Adrenal gland (tissue), 12 donors: Measurements from ENCODE around the gene LRCH4. TPM values are rescaled to one million over a fixed set of nuclear protein-coding genes. Genes with fewer than 3 reads are reported as not detected.
A peak's percentile ranks its signal among the peaks of the same experiment; 100 is the strongest.

Experiments used
- DNase-seq, 7 donors: peaks; one replicate each; pipeline ENCODE4 v3.0.0-alpha.2; 2019 to 2020
- H3K27ac ChIP-seq, 5 donors: fragments of 200-600 bp; sonication (generic) in 4 of 5; 1 replicate in 3 of 5; 2 replicates in 2 of 5; pipeline versions ENCODE4 v1.5.1 to v1.8.0; 2016 to 2020; ENCODE audit warnings: mild to moderate bottlenecking in 1 of 5
- H3K27me3 ChIP-seq: fragments of 200-600 bp; 2 replicates; pipeline ENCODE4 v1.8.0; 2021
- H3K36me3 ChIP-seq, 2 donors: fragments of 200-600 bp; replicated peaks in 1 of 2; 1 replicate in 1 of 2; 2 replicates in 1 of 2; pipeline versions ENCODE4 v1.5.1 to v1.8.0; 2018 to 2022
- H3K4me1 ChIP-seq, 2 donors: fragments of 200-600 bp; replicated peaks in 1 of 2; 1 replicate in 1 of 2; 2 replicates in 1 of 2; pipeline versions ENCODE4 v1.5.1 to v1.8.0; 2018 to 2021
- H3K4me3 ChIP-seq, 4 donors: fragments of 200-600 bp; sonication (generic) in 3 of 4; one replicate each; pipeline ENCODE4 v1.5.1; 2016 to 2018
- H3K9me3 ChIP-seq, 3 donors: fragments of 200-600 bp; sonication (generic) in 1 of 3; replicated peaks in 1 of 3; 1 replicate in 2 of 3; 2 replicates in 1 of 3; pipeline versions ENCODE4 v1.5.1 to v1.8.0; 2016 to 2021
- POLR2A ChIP-seq, 2 donors: fragments of 450-650 bp; IDR thresholded peaks; one replicate each; pipeline ENCODE4 v1.6.1; 2017; ENCODE audit warnings: antibody characterized with exemption in 2 of 2, mild to moderate bottlenecking in 2 of 2, moderate library complexity in 1 of 2
- WGBS, 4 donors: extraction: QIAGEN DNeasy Blood & Tissue Kit in 2 of 4; methylation state at CpG; one replicate each; pipeline versions ENCODE4 v1.1.5 to v1.1.7; 2013 to 2017; 5-methylcytosine and 5-hydroxymethylcytosine counted together
- intact Hi-C, 2 donors: fragments of 100-400 bp; cut with DNase I; formaldehyde crosslinking; loops; one replicate each; pipeline versions ENCODE4 v1.14.1 to v1.15.0; 2022 to 2023
- polyA plus RNA-seq, 3 donors: library from polyadenylated mRNA; stranded (reverse); fragments of 200-250 nt in 2 of 3; fragments of 350-450 nt in 1 of 3; fragmentation: Illumina TruSeq in 1 of 3; extraction: RNeasy Lipid Tissue Mini Kit (QIAGEN cat#74804) in 1 of 3; gene quantifications; one replicate each; pipeline ENCODE4 v1.2.3, GENCODE V29; 2013 to 2014
- total RNA-seq, 9 donors: library from RNA; depleted of rRNA in 4 of 9; stranded (reverse); fragments of >200 nt in 4 of 9; fragments of 120-200 nt in 1 of 9; fragmentation: NEBNext Ultra II Directional in 1 of 9; extraction: Animal tissue kit (Norgen Biotek cat#: 25700) in 1 of 9; gene quantifications; one replicate each; pipeline versions ENCODE4 v1.1.0 to v1.2.4, GENCODE V29; 2013 to 2023
- TF ChIP-seq, protein P1 (sequence below), 6 experiments: fragments of 450-650 bp in 4 of 6; fragments of 200-600 bp in 2 of 6; sonication (generic) in 1 of 6; IDR thresholded peaks; 1 replicate in 5 of 6; 2 replicates in 1 of 6; pipeline versions ENCODE4 v1.5.1 to v1.8.0; 2016 to 2021; ENCODE audit warnings: antibody characterized with exemption in 6 of 6, mild to moderate bottlenecking in 2 of 6, moderate library complexity in 1 of 6
- donor health status: healthy with polysubstance abuse.
- donor health status: Bipolar disorder and iron deficiency.
- donor health status: DM: yes; HTN: yes; CAD: no.
- donor health status: DM: no; HTN: no; CAD: no.
- donor health status: DM: no; HTN: no; CAD: no.
- donor health status: DM: yes; HTN: yes; CAD: no.

The LRCH4 gene
- total and polyA plus RNA-seq, 12 donors: 10.4 to 235 (median 59.8) TPM

- Histone ChIP-seq H3K4me3 (no peak overlapping the region), H3K4me1 (peaks cover 12 to 15% of the 10 kb centered on the region in 2 donors), H3K36me3 (no peaks in the 10 kb centered on the region), H3K27ac (no peak overlapping the region), H3K27me3 (no peaks in the 10 kb centered on the region), H3K9me3 (no peaks in the 10 kb centered on the region)
- intact Hi-C loops: loop anchor here in 1 of 2 donors (5.0 kb wide), 1 partner anchor 43 kb away; the partner anchor contains the start of gene GNB2
- no peak for TF ChIP-seq POLR2A (IDR thresholded peaks at IDR 0.05)
- TF ChIP-seq, protein P1, sequence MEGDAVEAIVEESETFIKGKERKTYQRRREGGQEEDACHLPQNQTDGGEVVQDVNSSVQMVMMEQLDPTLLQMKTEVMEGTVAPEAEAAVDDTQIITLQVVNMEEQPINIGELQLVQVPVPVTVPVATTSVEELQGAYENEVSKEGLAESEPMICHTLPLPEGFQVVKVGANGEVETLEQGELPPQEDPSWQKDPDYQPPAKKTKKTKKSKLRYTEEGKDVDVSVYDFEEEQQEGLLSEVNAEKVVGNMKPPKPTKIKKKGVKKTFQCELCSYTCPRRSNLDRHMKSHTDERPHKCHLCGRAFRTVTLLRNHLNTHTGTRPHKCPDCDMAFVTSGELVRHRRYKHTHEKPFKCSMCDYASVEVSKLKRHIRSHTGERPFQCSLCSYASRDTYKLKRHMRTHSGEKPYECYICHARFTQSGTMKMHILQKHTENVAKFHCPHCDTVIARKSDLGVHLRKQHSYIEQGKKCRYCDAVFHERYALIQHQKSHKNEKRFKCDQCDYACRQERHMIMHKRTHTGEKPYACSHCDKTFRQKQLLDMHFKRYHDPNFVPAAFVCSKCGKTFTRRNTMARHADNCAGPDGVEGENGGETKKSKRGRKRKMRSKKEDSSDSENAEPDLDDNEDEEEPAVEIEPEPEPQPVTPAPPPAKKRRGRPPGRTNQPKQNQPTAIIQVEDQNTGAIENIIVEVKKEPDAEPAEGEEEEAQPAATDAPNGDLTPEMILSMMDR (IDR thresholded peaks at IDR 0.05): peak in 3 of 6 experiments; percentile 16 to 32 (median 24)
- peak in 5 of 7 donors; percentile 33 to 56 (median 50) for DNase-seq
- WGBS, 4 donors: 85 to 90% (median 88%) methylated on average over 5 to 11 of the region's 11 CpGs
Observed at GRCh38 chr7:100629117-100629716, 43.3 kb upstream of the LRCH4 start.

GRCh38 chr7:100627238-100627549 lies 41.3 kb upstream of the LRCH4 start:
- 70 to 91% (median 86%) methylated on average over 10 to 21 of the region's 21 CpGs for WGBS, 4 donors
- H3K27me3 ChIP-seq: no peaks in the 10 kb centered on the region

DNA sequence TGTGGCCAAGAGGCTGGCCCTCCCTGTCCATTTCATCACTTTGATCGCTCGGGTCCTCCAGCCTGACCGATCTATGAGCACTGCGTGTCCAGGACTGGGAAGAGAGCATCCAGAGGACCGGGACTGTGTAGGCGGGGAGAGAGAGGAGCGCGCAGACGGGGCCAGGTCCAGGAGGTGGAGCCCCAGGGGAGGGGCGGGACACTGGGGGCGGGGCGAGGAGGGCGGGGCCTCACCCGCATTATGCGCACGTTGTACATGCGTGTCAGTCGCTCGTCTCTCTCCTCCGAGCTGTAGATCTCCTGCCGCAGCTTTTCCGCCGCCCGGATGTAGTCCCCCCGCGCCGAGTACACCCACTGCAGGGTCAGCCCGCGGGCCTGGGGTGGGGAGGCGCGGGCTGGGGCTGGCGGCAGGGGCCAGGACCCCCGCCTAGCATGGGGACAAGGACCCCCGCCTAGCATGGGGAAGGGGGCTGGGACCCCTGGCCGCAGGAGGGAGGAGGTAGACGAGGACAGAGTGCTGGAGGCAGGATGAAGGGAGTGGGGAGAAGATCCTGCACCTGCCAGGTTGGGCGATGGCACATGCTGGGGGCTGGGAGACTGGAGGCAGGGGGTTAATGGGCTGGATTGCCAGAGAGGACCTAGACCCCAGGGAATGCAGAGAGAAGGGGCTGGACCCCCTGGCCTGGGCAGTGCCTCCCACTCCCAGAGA lies 40.8 kb upstream of the LRCH4 start:
- Histone ChIP-seq H3K4me3 (peak overlapping the region in 1 of 4 donors; percentile 21), H3K27me3 (no peaks in the 10 kb centered on the region), H3K4me1 (peaks cover 4 to 5% of the 10 kb centered on the region in 2 donors), H3K9me3 (no peaks in the 10 kb centered on the region), H3K27ac (peak overlapping the region in 3 of 5 donors; percentile 38 to 56 (median 44)), H3K36me3 (no peaks in the 10 kb centered on the region)
- WGBS, 4 donors: 3 to 7% (median 4%) methylated on average over 17 to 37 of the region's 37 CpGs
- intact Hi-C loops: loop anchor here in 1 of 2 donors (5.0 kb wide), 1 partner anchor 46 kb away; the partner anchor contains the start of gene GNB2
- peak; percentile 88 to 95 (median 90) for DNase-seq
- peak in 1 of 2 donors; percentile 25 for TF ChIP-seq POLR2A (IDR thresholded peaks at IDR 0.05)
- TF ChIP-seq, protein P1 (IDR thresholded peaks at IDR 0.05): no peak

More at GRCh38 chr7:100627238-100627549, 41.3 kb upstream of the LRCH4 start:
- H3K27ac ChIP-seq: no peak overlapping the region
- no peaks in the 10 kb centered on the region for H3K36me3 ChIP-seq
- no peaks in the 10 kb centered on the region for H3K9me3 ChIP-seq
- no peak for DNase-seq
- intact Hi-C loops: loop anchor here in 1 of 2 donors (5.0 kb wide), 1 partner anchor 45 kb away; the partner anchor contains the start of gene GNB2
- TF ChIP-seq POLR2A (IDR thresholded peaks at IDR 0.05): no peak
- TF ChIP-seq, protein P1 (IDR thresholded peaks at IDR 0.05): no peak
- peaks cover 4 to 5% of the 10 kb centered on the region in 2 donors for H3K4me1 ChIP-seq
- no peak overlapping the region for H3K4me3 ChIP-seq

GRCh38 chr7:100626055-100626454 lies 40.1 kb upstream of the LRCH4 start:
- Histone ChIP-seq H3K4me3 (peak overlapping the region in 1 of 4 donors; percentile 21), H3K27ac (no peak overlapping the region), H3K9me3 (no peaks in the 10 kb centered on the region), H3K36me3 (no peaks in the 10 kb centered on the region), H3K4me1 (peaks cover 5 to 7% of the 10 kb centered on the region in 2 donors), H3K27me3 (no peaks in the 10 kb centered on the region)
- WGBS, 4 donors: 9 to 23% (median 19%) methylated on average over 3 of the region's 3 CpGs
- intact Hi-C loops: loop anchor here in 1 of 2 donors (5.0 kb wide), 1 partner anchor 46 kb away; the partner anchor contains the start of gene GNB2
- no peak for TF ChIP-seq POLR2A (IDR thresholded peaks at IDR 0.05)
- TF ChIP-seq, protein P1 (IDR thresholded peaks at IDR 0.05): no peak
- no peak for DNase-seq
